ENCODE results near the gene IGFN1. TPM values are rescaled to one million over a fixed set of nuclear protein-coding genes. Genes with fewer than 3 reads are reported as not detected.
"Not testable (repeated sequence)": the region's sequence is repeated elsewhere in the genome, so short reads cannot be mapped to it uniquely, and the experiment has no call there.

The IGFN1 gene
- polyA plus RNA-seq, 1 donor from 2014 or later: not detected

DNA sequence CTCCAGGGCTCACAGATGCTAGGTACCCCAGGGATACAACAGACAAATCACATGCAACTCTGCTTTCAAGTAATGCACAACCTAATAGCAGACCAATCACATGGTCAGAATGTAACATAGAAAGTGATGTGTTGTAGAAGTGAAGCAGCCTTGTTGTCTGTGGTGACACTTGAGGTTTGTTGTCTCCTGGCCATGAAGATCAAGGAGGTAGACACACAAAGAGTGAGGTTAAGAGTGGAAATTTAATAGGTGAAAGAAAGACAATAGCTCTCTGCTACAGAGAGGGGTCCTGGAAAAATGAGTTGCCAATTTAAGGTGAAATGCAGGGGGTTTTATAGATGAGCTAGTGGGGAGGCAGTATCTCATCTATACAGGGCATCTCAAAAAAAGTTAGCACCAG, 33.8 kb upstream of the IGFN1 start:
- Histone ChIP-seq H3K36me3 (ENCODE audit: insufficient read depth, low read length) (no peaks in the 10 kb centered on the region), H3K9me3 (ENCODE audit: low read length) (no peaks in the 10 kb centered on the region), H3K4me3 (ENCODE audit: low read length) (no peak overlapping the region), H3K9ac (ENCODE audit: low read length) (no peak overlapping the region), H3K4me2 (ENCODE audit: low read length) (no peak overlapping the region), H2AFZ (ENCODE audit: low read depth, low read length) (no peak overlapping the region), H3F3A (ENCODE audit: insufficient read depth, low read length, poor library complexity, severe bottlenecking) (no peaks in the 10 kb centered on the region), H4K20me1 (ENCODE audit: insufficient read depth) (no peaks in the 10 kb centered on the region), H3K27me3 (ENCODE audit: insufficient read depth, low read depth, low read length) (no peaks in the 10 kb centered on the region), H3K27ac (ENCODE audit: low read length) (no peak overlapping the region), H3K9me2 (ENCODE audit: insufficient read depth, low read length) (no peaks in the 10 kb centered on the region), H3K79me2 (replicated peaks; ENCODE audit: insufficient read depth, low read length) (peaks cover 11% of the 10 kb centered on the region)
- TF ChIP-seq, protein P1, sequence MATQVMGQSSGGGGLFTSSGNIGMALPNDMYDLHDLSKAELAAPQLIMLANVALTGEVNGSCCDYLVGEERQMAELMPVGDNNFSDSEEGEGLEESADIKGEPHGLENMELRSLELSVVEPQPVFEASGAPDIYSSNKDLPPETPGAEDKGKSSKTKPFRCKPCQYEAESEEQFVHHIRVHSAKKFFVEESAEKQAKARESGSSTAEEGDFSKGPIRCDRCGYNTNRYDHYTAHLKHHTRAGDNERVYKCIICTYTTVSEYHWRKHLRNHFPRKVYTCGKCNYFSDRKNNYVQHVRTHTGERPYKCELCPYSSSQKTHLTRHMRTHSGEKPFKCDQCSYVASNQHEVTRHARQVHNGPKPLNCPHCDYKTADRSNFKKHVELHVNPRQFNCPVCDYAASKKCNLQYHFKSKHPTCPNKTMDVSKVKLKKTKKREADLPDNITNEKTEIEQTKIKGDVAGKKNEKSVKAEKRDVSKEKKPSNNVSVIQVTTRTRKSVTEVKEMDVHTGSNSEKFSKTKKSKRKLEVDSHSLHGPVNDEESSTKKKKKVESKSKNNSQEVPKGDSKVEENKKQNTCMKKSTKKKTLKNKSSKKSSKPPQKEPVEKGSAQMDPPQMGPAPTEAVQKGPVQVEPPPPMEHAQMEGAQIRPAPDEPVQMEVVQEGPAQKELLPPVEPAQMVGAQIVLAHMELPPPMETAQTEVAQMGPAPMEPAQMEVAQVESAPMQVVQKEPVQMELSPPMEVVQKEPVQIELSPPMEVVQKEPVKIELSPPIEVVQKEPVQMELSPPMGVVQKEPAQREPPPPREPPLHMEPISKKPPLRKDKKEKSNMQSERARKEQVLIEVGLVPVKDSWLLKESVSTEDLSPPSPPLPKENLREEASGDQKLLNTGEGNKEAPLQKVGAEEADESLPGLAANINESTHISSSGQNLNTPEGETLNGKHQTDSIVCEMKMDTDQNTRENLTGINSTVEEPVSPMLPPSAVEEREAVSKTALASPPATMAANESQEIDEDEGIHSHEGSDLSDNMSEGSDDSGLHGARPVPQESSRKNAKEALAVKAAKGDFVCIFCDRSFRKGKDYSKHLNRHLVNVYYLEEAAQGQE (IDR thresholded peaks at IDR 0.05; ENCODE audit: borderline replicate concordance): no peak
- TF ChIP-seq RAD21 (conservative IDR thresholded peaks at IDR 0.05): no peak
- TF ChIP-seq, protein P2, sequence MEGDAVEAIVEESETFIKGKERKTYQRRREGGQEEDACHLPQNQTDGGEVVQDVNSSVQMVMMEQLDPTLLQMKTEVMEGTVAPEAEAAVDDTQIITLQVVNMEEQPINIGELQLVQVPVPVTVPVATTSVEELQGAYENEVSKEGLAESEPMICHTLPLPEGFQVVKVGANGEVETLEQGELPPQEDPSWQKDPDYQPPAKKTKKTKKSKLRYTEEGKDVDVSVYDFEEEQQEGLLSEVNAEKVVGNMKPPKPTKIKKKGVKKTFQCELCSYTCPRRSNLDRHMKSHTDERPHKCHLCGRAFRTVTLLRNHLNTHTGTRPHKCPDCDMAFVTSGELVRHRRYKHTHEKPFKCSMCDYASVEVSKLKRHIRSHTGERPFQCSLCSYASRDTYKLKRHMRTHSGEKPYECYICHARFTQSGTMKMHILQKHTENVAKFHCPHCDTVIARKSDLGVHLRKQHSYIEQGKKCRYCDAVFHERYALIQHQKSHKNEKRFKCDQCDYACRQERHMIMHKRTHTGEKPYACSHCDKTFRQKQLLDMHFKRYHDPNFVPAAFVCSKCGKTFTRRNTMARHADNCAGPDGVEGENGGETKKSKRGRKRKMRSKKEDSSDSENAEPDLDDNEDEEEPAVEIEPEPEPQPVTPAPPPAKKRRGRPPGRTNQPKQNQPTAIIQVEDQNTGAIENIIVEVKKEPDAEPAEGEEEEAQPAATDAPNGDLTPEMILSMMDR (IDR thresholded peaks at IDR 0.05; ENCODE audit: poor library complexity, severe bottlenecking): no peak
- TF ChIP-seq MXI1 (conservative IDR thresholded peaks at IDR 0.05; ENCODE audit: poor library complexity, severe bottlenecking): no peak
- TF ChIP-seq SMC3 (conservative IDR thresholded peaks at IDR 0.05; ENCODE audit: poor library complexity): no peak
- TF ChIP-seq TAF1 (IDR thresholded peaks at IDR 0.05; ENCODE audit: low read depth): no peak
- TF ChIP-seq EP300 (conservative IDR thresholded peaks at IDR 0.05; ENCODE audit: poor library complexity, severe bottlenecking): no peak
- TF ChIP-seq EZH2 (IDR thresholded peaks at IDR 0.05; ENCODE audit: borderline replicate concordance, insufficient read depth, low read length, poor library complexity, severe bottlenecking): no peak
- no peak for TF ChIP-seq POLR2AphosphoS5 (IDR thresholded peaks at IDR 0.05)

DNA sequence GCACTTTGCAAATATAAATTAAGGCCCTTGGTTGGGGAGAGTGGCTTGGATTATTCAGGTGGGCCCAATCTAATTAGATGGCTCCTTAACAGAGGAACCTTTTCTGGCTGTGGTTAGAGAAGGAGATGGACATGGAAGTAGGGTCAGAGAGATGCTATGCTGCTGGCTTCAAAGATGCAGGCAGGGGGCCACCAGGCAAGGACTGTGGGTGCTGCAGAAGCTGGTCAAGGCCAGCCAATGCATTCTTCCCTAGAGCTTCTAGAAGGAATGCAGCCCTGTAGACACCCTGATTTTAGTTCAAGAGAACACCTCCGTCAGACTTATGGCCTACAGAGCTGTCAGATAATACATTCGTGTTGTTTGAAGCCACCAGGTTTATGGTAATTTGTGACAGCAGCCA, 32.7 kb upstream of the IGFN1 start:
- Histone ChIP-seq H3K9me2 (ENCODE audit: insufficient read depth, low read length) (no peaks in the 10 kb centered on the region), H4K20me1 (ENCODE audit: insufficient read depth) (no peaks in the 10 kb centered on the region), H3K9ac (ENCODE audit: low read length) (no peak overlapping the region), H3K4me2 (ENCODE audit: low read length) (no peak overlapping the region), H3K36me3 (ENCODE audit: insufficient read depth, low read length) (no peaks in the 10 kb centered on the region), H3K27ac (ENCODE audit: low read length) (no peak overlapping the region), H3K4me3 (ENCODE audit: low read length) (no peak overlapping the region), H2AFZ (ENCODE audit: low read depth, low read length) (no peak overlapping the region), H3K79me2 (replicated peaks; ENCODE audit: insufficient read depth, low read length) (peaks cover 9% of the 10 kb centered on the region), H3K27me3 (ENCODE audit: insufficient read depth, low read depth, low read length) (no peaks in the 10 kb centered on the region), H3K9me3 (ENCODE audit: low read length) (no peaks in the 10 kb centered on the region), H3F3A (ENCODE audit: insufficient read depth, low read length, poor library complexity, severe bottlenecking) (no peaks in the 10 kb centered on the region)
- TF ChIP-seq POLR2AphosphoS5 (IDR thresholded peaks at IDR 0.05) (no peak), EZH2 (IDR thresholded peaks at IDR 0.05; ENCODE audit: borderline replicate concordance, insufficient read depth, low read length, poor library complexity, severe bottlenecking) (no peak), SMC3 (conservative IDR thresholded peaks at IDR 0.05; ENCODE audit: poor library complexity) (no peak), TAF1 (IDR thresholded peaks at IDR 0.05; ENCODE audit: low read depth) (no peak), EP300 (conservative IDR thresholded peaks at IDR 0.05; ENCODE audit: poor library complexity, severe bottlenecking) (no peak), MXI1 (conservative IDR thresholded peaks at IDR 0.05; ENCODE audit: poor library complexity, severe bottlenecking) (no peak), RAD21 (conservative IDR thresholded peaks at IDR 0.05) (no peak)
- TF ChIP-seq, protein P2 (IDR thresholded peaks at IDR 0.05; ENCODE audit: poor library complexity, severe bottlenecking): no peak
- TF ChIP-seq, protein P1 (IDR thresholded peaks at IDR 0.05; ENCODE audit: borderline replicate concordance): no peak

DNA sequence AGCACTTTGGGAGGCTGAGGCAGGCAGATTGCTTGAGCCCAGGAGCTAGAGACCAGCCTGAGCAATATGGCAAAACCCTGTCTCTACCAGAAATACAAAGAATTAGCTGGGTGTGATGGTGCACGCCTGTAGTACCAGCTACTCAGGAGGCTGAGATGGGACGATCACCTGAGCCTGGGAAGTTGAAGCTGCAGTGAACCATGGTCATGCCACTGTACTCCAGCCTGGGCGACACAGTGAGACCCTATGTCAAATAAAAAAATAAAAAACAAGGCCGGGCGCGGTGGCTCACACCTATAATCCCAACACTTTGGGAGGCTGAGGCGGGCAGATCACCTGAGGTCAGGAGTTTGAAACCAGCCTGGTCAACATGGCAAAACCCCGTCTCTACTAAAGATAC, 27.6 kb upstream of the IGFN1 start:
- H3K9me3 ChIP-seq (ENCODE audit: low read length); H3K9ac ChIP-seq (ENCODE audit: low read length); H3K36me3 ChIP-seq (ENCODE audit: insufficient read depth, low read length); H3K79me2 ChIP-seq (replicated peaks; ENCODE audit: insufficient read depth, low read length); H3F3A ChIP-seq (ENCODE audit: insufficient read depth, low read length, poor library complexity, severe bottlenecking); H3K9me2 ChIP-seq (ENCODE audit: insufficient read depth, low read length); H3K4me2 ChIP-seq (ENCODE audit: low read length); H2AFZ ChIP-seq (ENCODE audit: low read depth, low read length); H4K20me1 ChIP-seq (ENCODE audit: insufficient read depth); H3K27ac ChIP-seq (ENCODE audit: low read length); H3K4me3 ChIP-seq (ENCODE audit: low read length); H3K27me3 ChIP-seq (ENCODE audit: insufficient read depth, low read depth, low read length): not testable (repeated sequence)
